Measurements from ENCODE around the gene RPE.

Gene RPE

DNA sequence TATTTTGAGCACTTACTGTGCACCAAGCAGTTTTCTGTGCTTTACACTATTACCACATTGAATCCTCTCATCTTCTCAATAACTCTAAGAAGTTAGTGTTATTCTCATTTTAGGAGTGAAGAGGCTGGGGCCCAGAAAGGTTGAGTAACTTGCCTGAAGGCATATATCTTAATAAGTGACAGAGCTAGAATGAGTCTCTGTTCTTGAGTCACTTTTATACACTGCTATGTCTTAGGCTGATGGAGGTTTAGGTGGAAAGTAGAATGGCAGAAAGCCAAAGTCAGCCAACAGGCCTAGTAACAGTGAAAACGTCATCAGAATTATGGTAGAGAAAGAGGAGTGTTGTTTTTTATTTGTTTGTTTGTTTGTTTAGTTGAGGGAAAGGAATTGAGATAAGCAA lies 27.9 kb upstream of the RPE start:
- Histone ChIP-seq H3K4me1 (ENCODE audit: control insufficient read depth, insufficient read depth, low read length) (no peaks in the 10 kb centered on the region), H3K27me3 (ENCODE audit: control insufficient read depth in 1 of 2, insufficient read depth in 2 of 2, low read length in 2 of 2) (no peaks in the 10 kb centered on the region), H3K9me3 (ENCODE audit: control insufficient read depth in 2 of 2, low read length in 2 of 2) (no peaks in the 10 kb centered on the region), H3K4me3 (ENCODE audit: low read length in 2 of 2) (no peak overlapping the region), H3K9ac (ENCODE audit: low read length in 2 of 2) (no peak overlapping the region), H3K36me3 (ENCODE audit: control insufficient read depth in 2 of 2, insufficient read depth in 2 of 2, low read length in 2 of 2) (no peaks in the 10 kb centered on the region), H3K27ac (ENCODE audit: low read length) (no peak overlapping the region)

DNA sequence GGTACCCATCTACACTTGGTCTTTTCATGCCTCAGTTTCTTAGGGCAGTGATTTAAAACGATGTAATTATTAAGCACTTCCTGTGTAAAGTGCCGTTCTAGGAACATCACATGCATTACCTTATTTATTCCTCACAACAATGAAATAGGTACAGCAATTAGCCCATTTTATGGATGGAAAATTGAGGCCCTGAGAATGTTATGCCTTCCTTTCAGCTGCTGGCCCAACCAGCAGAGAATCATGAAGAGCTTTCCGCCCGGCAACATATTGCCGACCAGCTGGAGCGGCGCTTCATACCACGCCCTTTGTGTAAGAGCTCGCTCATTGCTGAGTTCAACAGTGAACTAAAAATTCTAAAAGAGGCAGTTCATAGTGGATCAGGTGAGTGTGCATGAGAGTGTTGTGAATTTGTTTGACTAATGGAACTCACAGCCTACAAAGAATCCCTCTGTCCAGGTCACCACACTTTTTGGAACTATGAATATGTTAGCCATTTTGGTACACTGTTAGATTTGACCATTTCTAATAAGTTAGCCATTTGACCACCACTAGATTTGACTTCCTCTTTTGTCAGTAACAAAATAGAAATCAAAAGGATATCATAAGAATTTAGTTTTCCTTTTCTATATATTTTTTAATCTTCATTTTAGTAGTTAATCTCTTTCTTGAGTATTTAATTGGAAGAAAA lies 25.6 kb upstream of the RPE start:
- no peaks in the 10 kb centered on the region for H3K27me3 ChIP-seq (ENCODE audit: control insufficient read depth in 1 of 2, insufficient read depth in 2 of 2, low read length in 2 of 2)
- H3K4me3 ChIP-seq (ENCODE audit: low read length in 2 of 2), result no peak overlapping the region
- H3K9ac ChIP-seq (ENCODE audit: low read length in 2 of 2), result no peak overlapping the region
- H3K4me1 ChIP-seq (ENCODE audit: control insufficient read depth, insufficient read depth, low read length), result no peaks in the 10 kb centered on the region
- no peaks in the 10 kb centered on the region for H3K36me3 ChIP-seq (ENCODE audit: control insufficient read depth in 2 of 2, insufficient read depth in 2 of 2, low read length in 2 of 2)
- no peaks in the 10 kb centered on the region for H3K9me3 ChIP-seq (ENCODE audit: control insufficient read depth in 2 of 2, low read length in 2 of 2)
- H3K27ac ChIP-seq (ENCODE audit: low read length), result no peak overlapping the region

DNA sequence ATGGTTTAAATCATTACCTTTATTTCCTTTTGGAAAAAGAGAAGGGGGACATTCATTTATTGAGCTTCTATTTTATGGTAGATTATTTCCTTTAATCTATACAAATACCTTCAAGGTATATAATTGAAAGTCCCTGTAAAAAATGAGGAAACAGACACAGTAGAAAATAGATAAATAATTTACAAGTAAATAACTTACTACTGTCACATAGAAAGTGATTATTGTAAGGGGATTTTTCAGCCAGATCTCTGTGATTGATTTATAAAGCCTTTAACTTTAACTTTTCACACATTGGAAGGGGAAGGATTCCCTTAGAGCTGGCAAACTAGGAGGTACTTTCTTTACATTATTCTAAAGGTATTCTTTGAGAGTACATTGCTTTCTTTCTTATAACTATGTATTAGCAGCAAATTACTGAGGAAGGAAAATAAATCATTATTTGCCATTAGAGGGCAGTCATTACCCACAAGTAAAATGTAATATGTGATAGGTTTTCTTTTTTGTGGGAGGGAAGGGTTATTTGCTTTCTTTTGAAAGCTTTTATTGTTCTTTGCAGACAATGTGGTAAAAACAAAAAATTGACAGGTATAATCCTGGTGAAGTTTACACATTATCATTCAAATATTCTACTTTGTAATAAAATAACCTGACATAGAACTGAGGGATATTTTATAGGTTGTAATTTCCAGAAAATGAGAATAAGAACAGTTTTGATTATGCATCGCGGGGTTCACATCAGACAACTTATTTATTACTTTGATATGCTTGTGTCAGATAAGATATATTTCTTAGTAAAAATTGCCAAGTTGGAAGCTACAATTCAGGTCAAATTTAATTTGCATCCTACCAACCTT lies 24.8 kb upstream of the RPE start:
- Histone ChIP-seq H3K4me1 (ENCODE audit: control insufficient read depth, insufficient read depth, low read length) (no peaks in the 10 kb centered on the region), H3K9me3 (ENCODE audit: control insufficient read depth in 2 of 2, low read length in 2 of 2) (no peaks in the 10 kb centered on the region), H3K9ac (ENCODE audit: low read length in 2 of 2) (no peak overlapping the region)

DNA sequence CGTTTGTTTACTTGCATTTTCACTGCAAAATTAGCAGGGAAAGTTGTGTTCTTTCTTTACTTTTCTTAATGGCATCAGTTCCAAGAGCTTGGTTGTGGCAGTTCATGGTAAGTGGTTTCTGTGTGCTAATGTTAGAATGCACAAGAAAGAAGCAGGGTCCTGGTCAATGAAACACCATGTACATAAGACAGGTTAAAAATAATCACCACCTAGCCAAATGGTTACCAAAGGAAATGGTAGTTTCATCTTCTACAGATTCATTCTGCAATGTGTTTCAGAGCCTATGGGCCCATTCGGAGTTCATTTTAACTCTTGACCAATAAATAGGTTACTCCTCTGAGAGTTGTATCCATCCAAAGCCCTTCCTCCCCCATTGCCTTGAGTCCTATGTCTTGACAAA lies 18.1 kb upstream of the RPE start:
- H3K36me3 ChIP-seq (ENCODE audit: control insufficient read depth in 2 of 2, insufficient read depth in 2 of 2, low read length in 2 of 2), result no peaks in the 10 kb centered on the region
- H3K27ac ChIP-seq (ENCODE audit: low read length), result no peak overlapping the region
- no peaks in the 10 kb centered on the region for H3K9me3 ChIP-seq (ENCODE audit: control insufficient read depth in 2 of 2, low read length in 2 of 2)
- H3K27me3 ChIP-seq (ENCODE audit: control insufficient read depth in 1 of 2, insufficient read depth in 2 of 2, low read length in 2 of 2), result no peaks in the 10 kb centered on the region
- H3K9ac ChIP-seq (ENCODE audit: low read length in 2 of 2), result no peak overlapping the region
- H3K4me1 ChIP-seq (ENCODE audit: control insufficient read depth, insufficient read depth, low read length), result no peaks in the 10 kb centered on the region
- no peak overlapping the region for H3K4me3 ChIP-seq (ENCODE audit: low read length in 2 of 2)

More for the DNA sequence above, 24.8 kb upstream of the RPE start:
- no peaks in the 10 kb centered on the region for H3K27me3 ChIP-seq (ENCODE audit: control insufficient read depth in 1 of 2, insufficient read depth in 2 of 2, low read length in 2 of 2)
- H3K36me3 ChIP-seq (ENCODE audit: control insufficient read depth in 2 of 2, insufficient read depth in 2 of 2, low read length in 2 of 2), result no peaks in the 10 kb centered on the region
- H3K4me3 ChIP-seq (ENCODE audit: low read length in 2 of 2), result no peak overlapping the region
- H3K27ac ChIP-seq (ENCODE audit: low read length), result no peak overlapping the region

DNA sequence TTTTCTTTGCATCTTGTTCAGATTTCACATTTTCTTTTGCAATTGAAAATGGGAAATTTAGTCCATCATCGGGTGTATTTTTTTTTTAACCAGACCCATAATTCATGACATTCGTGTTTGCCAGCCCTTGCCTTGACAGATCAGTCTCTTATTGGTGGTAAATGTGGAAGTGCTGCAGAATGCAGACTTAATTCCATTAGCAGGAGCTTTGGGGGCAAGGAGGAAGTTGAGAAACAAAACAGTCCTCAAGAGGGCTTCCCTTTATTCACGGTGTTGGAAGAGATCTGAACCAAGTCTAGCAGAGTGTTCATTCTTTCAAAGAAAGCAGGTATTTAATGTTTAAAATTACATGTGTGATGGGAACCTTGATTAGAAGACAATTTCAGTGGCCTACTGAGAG lies 16.6 kb upstream of the RPE start:
- Histone ChIP-seq H3K36me3 (ENCODE audit: control insufficient read depth in 2 of 2, insufficient read depth in 2 of 2, low read length in 2 of 2) (no peaks in the 10 kb centered on the region), H3K9ac (ENCODE audit: low read length in 2 of 2) (no peak overlapping the region), H3K4me3 (ENCODE audit: low read length in 2 of 2) (no peak overlapping the region), H3K9me3 (ENCODE audit: control insufficient read depth in 2 of 2, low read length in 2 of 2) (no peaks in the 10 kb centered on the region), H3K27ac (ENCODE audit: low read length) (no peak overlapping the region), H3K27me3 (ENCODE audit: control insufficient read depth in 1 of 2, insufficient read depth in 2 of 2, low read length in 2 of 2) (no peaks in the 10 kb centered on the region), H3K4me1 (ENCODE audit: control insufficient read depth, insufficient read depth, low read length) (no peaks in the 10 kb centered on the region)

DNA sequence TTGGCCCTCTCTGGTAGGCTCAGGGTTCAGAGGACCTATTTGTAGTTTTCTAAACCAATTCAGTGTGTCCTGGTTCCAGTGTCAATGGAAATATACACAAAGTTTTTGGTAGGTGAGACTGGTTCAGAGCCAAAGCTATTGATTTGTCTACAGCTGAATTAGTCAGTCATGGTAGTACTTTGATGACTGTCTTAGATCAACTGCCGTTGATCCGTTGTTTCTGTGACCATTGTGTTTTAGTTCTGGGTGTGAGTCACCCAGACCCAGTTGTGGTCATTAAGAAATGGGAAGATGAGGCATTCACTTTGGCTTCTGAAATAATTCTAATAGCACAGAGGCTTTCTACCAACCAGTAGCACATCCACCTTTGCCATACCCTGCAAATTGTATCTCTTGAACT lies 16.0 kb upstream of the RPE start:
- no peaks in the 10 kb centered on the region for H3K27me3 ChIP-seq (ENCODE audit: control insufficient read depth in 1 of 2, insufficient read depth in 2 of 2, low read length in 2 of 2)
- no peaks in the 10 kb centered on the region for H3K9me3 ChIP-seq (ENCODE audit: control insufficient read depth in 2 of 2, low read length in 2 of 2)
- H3K27ac ChIP-seq (ENCODE audit: low read length), result no peak overlapping the region
- H3K4me1 ChIP-seq (ENCODE audit: control insufficient read depth, insufficient read depth, low read length), result no peaks in the 10 kb centered on the region
- H3K36me3 ChIP-seq (ENCODE audit: control insufficient read depth in 2 of 2, insufficient read depth in 2 of 2, low read length in 2 of 2), result no peaks in the 10 kb centered on the region
- no peak overlapping the region for H3K4me3 ChIP-seq (ENCODE audit: low read length in 2 of 2)
- no peak overlapping the region for H3K9ac ChIP-seq (ENCODE audit: low read length in 2 of 2)

DNA sequence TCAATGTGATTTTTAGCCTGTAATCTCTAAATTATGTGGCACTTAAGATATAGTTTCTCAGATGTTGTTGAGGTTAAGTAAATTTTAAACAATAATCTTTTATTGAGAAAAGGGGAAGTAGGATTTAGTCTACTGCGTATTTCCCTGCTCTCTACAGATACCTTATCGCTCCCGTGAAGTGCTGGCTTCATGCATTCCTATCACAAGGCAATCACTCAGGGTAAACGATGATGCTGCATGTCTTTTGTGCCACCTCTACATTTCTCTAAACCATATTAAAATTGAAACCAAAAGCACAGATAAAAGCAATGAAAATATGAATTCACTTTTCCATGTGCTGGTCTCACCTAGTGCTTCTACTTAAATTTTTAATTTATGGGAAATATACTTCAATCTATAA lies 14.4 kb upstream of the RPE start:
- H3K36me3 ChIP-seq (ENCODE audit: control insufficient read depth in 2 of 2, insufficient read depth in 2 of 2, low read length in 2 of 2), result no peaks in the 10 kb centered on the region
- no peak overlapping the region for H3K4me3 ChIP-seq (ENCODE audit: low read length in 2 of 2)
- no peak overlapping the region for H3K27ac ChIP-seq (ENCODE audit: low read length)
- no peaks in the 10 kb centered on the region for H3K27me3 ChIP-seq (ENCODE audit: control insufficient read depth in 1 of 2, insufficient read depth in 2 of 2, low read length in 2 of 2)
- no peaks in the 10 kb centered on the region for H3K4me1 ChIP-seq (ENCODE audit: control insufficient read depth, insufficient read depth, low read length)
- H3K9ac ChIP-seq (ENCODE audit: low read length in 2 of 2), result no peak overlapping the region
- no peaks in the 10 kb centered on the region for H3K9me3 ChIP-seq (ENCODE audit: control insufficient read depth in 2 of 2, low read length in 2 of 2)

DNA sequence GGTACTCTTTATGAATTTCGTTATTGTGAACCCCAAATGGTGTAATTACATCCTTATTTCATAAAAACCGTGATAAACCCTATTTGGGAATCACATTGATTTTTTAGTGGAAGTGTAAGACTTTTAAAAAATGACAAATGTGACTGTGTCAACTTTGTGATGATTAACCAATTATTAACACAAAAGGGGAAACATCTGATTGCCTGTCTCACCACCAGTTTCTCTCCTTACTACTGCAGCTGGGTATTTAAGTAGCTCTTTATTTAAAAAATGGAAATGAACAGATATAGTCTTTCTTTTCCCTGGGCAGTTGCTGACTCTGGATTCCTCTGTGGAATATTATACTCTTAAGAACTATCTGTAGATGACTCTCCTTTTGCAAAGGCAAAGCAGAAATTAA lies 11.6 kb upstream of the RPE start:
- H3K27me3 ChIP-seq (ENCODE audit: control insufficient read depth in 1 of 2, insufficient read depth in 2 of 2, low read length in 2 of 2), result no peaks in the 10 kb centered on the region
- no peaks in the 10 kb centered on the region for H3K9me3 ChIP-seq (ENCODE audit: control insufficient read depth in 2 of 2, low read length in 2 of 2)
- H3K4me3 ChIP-seq (ENCODE audit: low read length in 2 of 2), result no peak overlapping the region
- H3K4me1 ChIP-seq (ENCODE audit: control insufficient read depth, insufficient read depth, low read length), result no peaks in the 10 kb centered on the region
- no peaks in the 10 kb centered on the region for H3K36me3 ChIP-seq (ENCODE audit: control insufficient read depth in 2 of 2, insufficient read depth in 2 of 2, low read length in 2 of 2)
- H3K27ac ChIP-seq (ENCODE audit: low read length), result no peak overlapping the region
- no peak overlapping the region for H3K9ac ChIP-seq (ENCODE audit: low read length in 2 of 2)

DNA sequence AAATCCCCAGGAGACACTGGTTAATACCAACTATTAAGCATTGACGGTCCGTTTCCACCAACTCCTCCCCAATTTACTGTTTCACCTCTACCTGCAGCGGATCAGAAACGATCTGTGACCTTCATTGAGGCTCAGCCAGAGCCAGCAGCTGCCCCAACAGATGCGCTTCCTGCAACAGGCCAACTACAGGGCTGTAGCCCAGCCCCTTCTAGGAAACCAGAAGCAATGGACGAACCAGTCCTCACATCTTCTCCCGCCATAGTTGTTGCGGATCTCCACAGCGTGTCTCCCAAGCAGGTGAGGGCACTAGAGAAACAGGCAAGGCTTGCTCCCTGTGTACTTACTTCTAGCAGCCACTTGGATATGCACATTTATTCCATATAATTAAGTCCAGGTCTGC lies 8.5 kb upstream of the RPE start:
- H3K4me3 ChIP-seq (ENCODE audit: low read length in 2 of 2), result no peak overlapping the region
- no peaks in the 10 kb centered on the region for H3K4me1 ChIP-seq (ENCODE audit: control insufficient read depth, insufficient read depth, low read length)
- H3K9ac ChIP-seq (ENCODE audit: low read length in 2 of 2), result no peak overlapping the region
- no peaks in the 10 kb centered on the region for H3K27me3 ChIP-seq (ENCODE audit: control insufficient read depth in 1 of 2, insufficient read depth in 2 of 2, low read length in 2 of 2)
- no peaks in the 10 kb centered on the region for H3K9me3 ChIP-seq (ENCODE audit: control insufficient read depth in 2 of 2, low read length in 2 of 2)
- no peak overlapping the region for H3K27ac ChIP-seq (ENCODE audit: low read length)
- no peaks in the 10 kb centered on the region for H3K36me3 ChIP-seq (ENCODE audit: control insufficient read depth in 2 of 2, insufficient read depth in 2 of 2, low read length in 2 of 2)

DNA sequence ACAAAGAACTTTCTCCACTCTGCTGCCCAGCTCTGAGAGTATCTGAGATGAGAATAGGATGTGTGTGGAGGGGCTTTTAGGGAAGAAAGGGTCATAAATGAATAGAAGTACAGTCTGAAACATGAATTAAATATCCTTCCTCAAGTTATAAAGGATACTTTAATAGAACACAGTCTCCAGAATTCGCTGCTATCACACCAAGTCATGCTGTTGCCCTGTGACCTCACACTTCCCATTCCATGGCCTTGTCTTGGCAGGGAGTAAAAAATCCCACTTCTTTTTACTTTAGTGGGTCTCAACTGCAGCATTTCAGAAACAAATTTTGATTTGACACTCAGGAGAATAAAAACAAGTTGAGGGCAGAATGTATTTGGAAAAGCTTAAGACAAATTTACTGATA lies 3.8 kb upstream of the RPE start:
- H3K36me3 ChIP-seq (ENCODE audit: control insufficient read depth in 2 of 2, insufficient read depth in 2 of 2, low read length in 2 of 2), result no peaks in the 10 kb centered on the region
- H3K9me3 ChIP-seq (ENCODE audit: control insufficient read depth in 2 of 2, low read length in 2 of 2), result no peaks in the 10 kb centered on the region
- H3K27ac ChIP-seq (ENCODE audit: low read length), result no peak overlapping the region
- H3K9ac ChIP-seq (ENCODE audit: low read length in 2 of 2), result no peak overlapping the region
- no peaks in the 10 kb centered on the region for H3K27me3 ChIP-seq (ENCODE audit: control insufficient read depth in 1 of 2, insufficient read depth in 2 of 2, low read length in 2 of 2)
- no peak overlapping the region for H3K4me3 ChIP-seq (ENCODE audit: low read length in 2 of 2)
- peaks cover 10% of the 10 kb centered on the region for H3K4me1 ChIP-seq (ENCODE audit: control insufficient read depth, insufficient read depth, low read length)
